ENCODE data around the gene CACNA1C. TPM values are rescaled to one million over a fixed set of nuclear protein-coding genes. Genes with fewer than 3 reads are reported as not detected.

CACNA1C gene
- total RNA-seq, 2 experiments from 2014 or later, result 0.04 TPM

GRCh38 chr12:2218706-2219105 lies 165.9 kb downstream of the CACNA1C start:
- ChIA-PET CTCF (no interaction called here), POLR2A (no interaction called here)

GRCh38 chr12:2221030-2221621 lies 168.3 kb downstream of the CACNA1C start:
- CTCF ChIA-PET, result no interaction called here

GRCh38 chr12:2222691-2223090 lies 169.9 kb downstream of the CACNA1C start:
- ChIA-PET CTCF (no interaction called here), POLR2A (no interaction called here)

More at GRCh38 chr12:2221030-2221621, 168.3 kb downstream of the CACNA1C start:
- POLR2A ChIA-PET, result no interaction called here

- CTCF ChIA-PET, result no interaction called here
- POLR2A ChIA-PET, result no interaction called here
Measured at GRCh38 chr12:2224961-2225360, 172.2 kb downstream of the CACNA1C start.

- ChIA-PET CTCF (no interaction called here), POLR2A (no interaction called here)
Measured at GRCh38 chr12:2225696-2226095, 172.9 kb downstream of the CACNA1C start.

- CTCF ChIA-PET, result no interaction called here
- POLR2A ChIA-PET, result no interaction called here
Measured at GRCh38 chr12:2226641-2227040, 173.9 kb downstream of the CACNA1C start.

GRCh38 chr12:2227360-2227759 lies 174.6 kb downstream of the CACNA1C start:
- ChIA-PET CTCF (no interaction called here), POLR2A (no interaction called here)

- ChIA-PET POLR2A (no interaction called here), CTCF (no interaction called here)
Measured at GRCh38 chr12:2228535-2228934, 175.7 kb downstream of the CACNA1C start.

- CTCF ChIA-PET, result no interaction called here
Measured at GRCh38 chr12:2229661-2230539, 177.1 kb downstream of the CACNA1C start.

GRCh38 chr12:2231011-2231595 lies 178.3 kb downstream of the CACNA1C start:
- ChIA-PET POLR2A (no interaction called here), CTCF (no interaction called here)

More at GRCh38 chr12:2229661-2230539, 177.1 kb downstream of the CACNA1C start:
- POLR2A ChIA-PET, result no interaction called here

GRCh38 chr12:2231956-2232355 lies 179.2 kb downstream of the CACNA1C start:
- POLR2A ChIA-PET, result no interaction called here
- CTCF ChIA-PET, result no interaction called here

GRCh38 chr12:2233034-2233433 lies 180.2 kb downstream of the CACNA1C start:
- CTCF ChIA-PET, result no interaction called here
- POLR2A ChIA-PET, result no interaction called here

- CTCF ChIA-PET, result no interaction called here
Measured at GRCh38 chr12:2234091-2234490, 181.3 kb downstream of the CACNA1C start.

GRCh38 chr12:2234646-2235350 lies 182.0 kb downstream of the CACNA1C start:
- ChIA-PET CTCF (no interaction called here), POLR2A (no interaction called here)

More at GRCh38 chr12:2234091-2234490, 181.3 kb downstream of the CACNA1C start:
- POLR2A ChIA-PET, result no interaction called here

GRCh38 chr12:2236506-2237294 lies 183.9 kb downstream of the CACNA1C start:
- CTCF ChIA-PET, result no interaction called here
- POLR2A ChIA-PET, result no interaction called here

- CTCF ChIA-PET, result no interaction called here
- POLR2A ChIA-PET, result no interaction called here
Measured at GRCh38 chr12:2238111-2238510, 185.3 kb downstream of the CACNA1C start.

GRCh38 chr12:2239381-2239871 lies 186.6 kb downstream of the CACNA1C start:
- POLR2A ChIA-PET, result no interaction called here
- CTCF ChIA-PET, result no interaction called here

GRCh38 chr12:2240390-2240789 lies 187.6 kb downstream of the CACNA1C start:
- ChIA-PET CTCF (no interaction called here), POLR2A (no interaction called here)

GRCh38 chr12:2240984-2241383 lies 188.2 kb downstream of the CACNA1C start:
- CTCF ChIA-PET, result no interaction called here
- POLR2A ChIA-PET, result no interaction called here

- POLR2A ChIA-PET, result no interaction called here
- CTCF ChIA-PET, result no interaction called here
Measured at GRCh38 chr12:2242216-2242615, 189.4 kb downstream of the CACNA1C start.
